Omental fat pad (tissue), 4 donors: ENCODE data around the gene EXOC6B. TPM values are rescaled to one million over a fixed set of nuclear protein-coding genes. Genes with fewer than 3 reads are reported as not detected.

Experiments
- ATAC-seq: fragments of 150-250 bp; one replicate; pipeline ENCODE4 v1.9.1; 2016; ENCODE audit warnings: mild to moderate bottlenecking, moderate library complexity; ENCODE audit not compliant: low FRiP score
- DNase-seq: peaks from one replicate; pipeline ENCODE4 v3.0.0-alpha.2; 2019; ENCODE audit warnings: low spot score
- CTCF ChIP-seq, 3 donors: fragments of 450-650 bp; IDR thresholded peaks; one replicate each; pipeline ENCODE4 v1.5.1; 2016 to 2017; ENCODE audit warnings: antibody characterized with exemption in 3 of 3, mild to moderate bottlenecking in 3 of 3, moderate library complexity in 2 of 3
- total RNA-seq, 4 donors: library from RNA; depleted of rRNA; stranded (reverse); fragments of >200 nt; gene quantifications; one replicate each; pipeline ENCODE4 v1.1.0, GENCODE V29; 2016

Gene EXOC6B
- total RNA-seq, 4 donors from 2014 or later: 25.6 to 38.3 (median 30.1) TPM

GRCh38 chr2:72166279-72166678 lies 659.6 kb downstream of the EXOC6B start:
- DNase-seq (no peak), ATAC-seq (no peak)
- no peak for TF ChIP-seq CTCF (IDR thresholded peaks at IDR 0.05)

- no peak for TF ChIP-seq CTCF (IDR thresholded peaks at IDR 0.05)
- ATAC-seq: no peak
- DNase-seq: no peak
These were observed 660.0 kb downstream of the EXOC6B start for GRCh38 chr2:72165792-72166191.

GRCh38 chr2:72162574-72162973 lies 663.3 kb downstream of the EXOC6B start:
- no peak for DNase-seq
- TF ChIP-seq CTCF (IDR thresholded peaks at IDR 0.05): no peak
- no peak for ATAC-seq

- DNase-seq (no peak), ATAC-seq (no peak)
- TF ChIP-seq CTCF (IDR thresholded peaks at IDR 0.05): no peak
These were observed 666.4 kb downstream of the EXOC6B start for GRCh38 chr2:72159211-72159993.

GRCh38 chr2:72157871-72158771 lies 667.7 kb downstream of the EXOC6B start:
- ATAC-seq (no peak), DNase-seq (no peak)
- no peak for TF ChIP-seq CTCF (IDR thresholded peaks at IDR 0.05)

GRCh38 chr2:72156872-72157271 lies 669.0 kb downstream of the EXOC6B start:
- ATAC-seq (no peak), DNase-seq (no peak)
- no peak for TF ChIP-seq CTCF (IDR thresholded peaks at IDR 0.05)
